HepG2 (cell line): Measurements from ENCODE around the gene DNAJC1. TPM values are rescaled to one million over a fixed set of nuclear protein-coding genes. Genes with fewer than 3 reads are reported as not detected.
A peak's percentile ranks its signal among the peaks of the same experiment; 100 is the strongest.

Source experiments
- CENPBD1 ChIP-seq: sonication (generic); formaldehyde crosslinking; IDR thresholded peaks from 2 replicates; pipeline ENCODE4 v1.8.0; 2022; ENCODE audit warnings: missing genetic modification reagents, low read depth, mild to moderate bottlenecking, borderline replicate concordance
- ETV6 ChIP-seq: sonication (generic); formaldehyde crosslinking; conservative IDR thresholded peaks from 2 replicates; pipeline ENCODE4 v1.4.0; 2020; ENCODE audit warnings: missing genetic modification reagents
- FOSL2 ChIP-seq: sonication (generic); formaldehyde crosslinking; IDR thresholded peaks from 2 replicates; pipeline ENCODE4 v1.4.0; 2020; ENCODE audit warnings: missing genetic modification reagents
- GATA4 ChIP-seq: sonication (generic); IDR thresholded peaks from 2 replicates; pipeline ENCODE4 v1.6.1; 2016; ENCODE audit warnings: antibody characterized with exemption, low read depth, borderline replicate concordance
- HMG20B ChIP-seq: conservative IDR thresholded peaks from 2 replicates; pipeline ENCODE4 v1.6.1; 2016; ENCODE audit warnings: missing genetic modification reagents, missing compliant biosample characterization
- IKZF4 ChIP-seq: sonication (generic); formaldehyde crosslinking; IDR thresholded peaks from 2 replicates; pipeline ENCODE4 v1.5.1; 2020; ENCODE audit warnings: borderline replicate concordance, mild to moderate bottlenecking, low read depth, missing genetic modification reagents; ENCODE audit errors: not compliant biosample characterization
- MEIS2 ChIP-seq: sonication (generic); formaldehyde crosslinking; IDR thresholded peaks from 2 replicates; pipeline ENCODE4 v1.9.0; 2021; ENCODE audit warnings: mild to moderate bottlenecking, missing genetic modification reagents
- PAX8 ChIP-seq: sonication (generic); formaldehyde crosslinking; IDR thresholded peaks from 2 replicates; pipeline ENCODE4 v1.8.0; 2022; ENCODE audit warnings: mild to moderate bottlenecking, missing genetic modification reagents, borderline replicate concordance
- SNAI1 ChIP-seq: sonication (generic); formaldehyde crosslinking; IDR thresholded peaks from 2 replicates; pipeline ENCODE4 v1.5.0; 2020; ENCODE audit warnings: mild to moderate bottlenecking, missing genetic modification reagents, borderline replicate concordance
- SP2 ChIP-seq: sonication (generic); formaldehyde crosslinking; IDR thresholded peaks from 2 replicates; pipeline ENCODE4 v1.5.1; 2020; ENCODE audit warnings: mild to moderate bottlenecking, missing genetic modification reagents
- TSC22D2 ChIP-seq: sonication (generic); formaldehyde crosslinking; IDR thresholded peaks from 2 replicates; pipeline ENCODE4 v1.5.1; 2020; ENCODE audit warnings: missing genetic modification reagents, mild to moderate bottlenecking, borderline replicate concordance
- ZNF20 ChIP-seq: sonication (generic); formaldehyde crosslinking; IDR thresholded peaks from 2 replicates; pipeline ENCODE4 v1.4.0; 2020; ENCODE audit warnings: mild to moderate bottlenecking, moderate library complexity, missing genetic modification reagents
- ZNF260 ChIP-seq: sonication (generic); formaldehyde crosslinking; IDR thresholded peaks from 2 replicates; pipeline ENCODE4 v1.4.0; 2020; ENCODE audit warnings: missing genetic modification reagents, low read depth, mild to moderate bottlenecking, borderline replicate concordance
- ZNF333 ChIP-seq: sonication (generic); formaldehyde crosslinking; IDR thresholded peaks from 2 replicates; pipeline ENCODE4 v1.4.0; 2020; ENCODE audit warnings: mild to moderate bottlenecking, missing genetic modification reagents, borderline replicate concordance
- ZNF382 ChIP-seq: sonication (generic); formaldehyde crosslinking; IDR thresholded peaks from 2 replicates; pipeline ENCODE4 v1.5.0; 2020; ENCODE audit warnings: missing genetic modification reagents, mild to moderate bottlenecking, borderline replicate concordance
- ZNF670 ChIP-seq: sonication (generic); formaldehyde crosslinking; IDR thresholded peaks from 2 replicates; pipeline ENCODE4 v1.8.0; 2022; ENCODE audit warnings: mild to moderate bottlenecking, missing genetic modification reagents, borderline replicate concordance
- ZNF782 ChIP-seq: sonication (generic); formaldehyde crosslinking; IDR thresholded peaks from 2 replicates; pipeline ENCODE4 v1.4.0; 2020; ENCODE audit warnings: missing genetic modification reagents, mild to moderate bottlenecking, borderline replicate concordance
- polyA plus RNA-seq, 8 experiments: library from polyadenylated mRNA; depleted of rRNA in 3 of 8; stranded (reverse) in 7 of 8; unstranded in 1 of 8; fragments of >200 nt; fragmentation: Illumina TruSeq in 4 of 8; extraction: Trizol in 4 of 8; gene quantifications; 2 replicates each; pipeline versions ENCODE4 v1.2.1 to v1.2.3, GENCODE V29; 2011 to 2016; ENCODE audit warnings: low read depth in 4 of 8, missing spikeins in 1 of 8, mixed read lengths in 1 of 8; ENCODE audit not compliant: insufficient read depth in 1 of 8
- total RNA-seq, 5 experiments: library from RNA; depleted of rRNA; stranded (reverse); fragments of >200 nt; fragmentation: Illumina TruSeq; extraction: Trizol; gene quantifications; 2 replicates each; pipeline ENCODE4 v1.2.3, GENCODE V29; 2016; ENCODE audit warnings: low read depth in 1 of 5
- TF ChIP-seq, protein P1 (sequence below): sonication (generic); formaldehyde crosslinking; conservative IDR thresholded peaks from 2 replicates; pipeline ENCODE4 v1.8.0; 2022; ENCODE audit warnings: mild to moderate bottlenecking, moderate library complexity, missing genetic modification reagents
- TF ChIP-seq, protein P2 (sequence below): sonication (generic); formaldehyde crosslinking; IDR thresholded peaks from 2 replicates; pipeline ENCODE4 v1.4.0; 2020; ENCODE audit warnings: mild to moderate bottlenecking, missing genetic modification reagents
- TF ChIP-seq, protein P3 (sequence below): sonication (generic); formaldehyde crosslinking; IDR thresholded peaks from 2 replicates; pipeline ENCODE4 v1.4.0; 2020; ENCODE audit warnings: missing genetic modification reagents
- TF ChIP-seq, protein P4 (sequence below): sonication (generic); formaldehyde crosslinking; conservative IDR thresholded peaks from 2 replicates; pipeline ENCODE4 v1.4.0; 2020; ENCODE audit warnings: missing genetic modification reagents
- TF ChIP-seq, protein P5 (sequence below): IDR thresholded peaks from 2 replicates; pipeline ENCODE4 v1.6.1; 2012; ENCODE audit warnings: inconsistent platforms

The DNAJC1 gene
- total and polyA plus RNA-seq, 2 of the 13 experiments (the other 11 are each of a cell fraction or from before 2014, with no cell fraction given), result 9.9 to 16.6 TPM

DNA sequence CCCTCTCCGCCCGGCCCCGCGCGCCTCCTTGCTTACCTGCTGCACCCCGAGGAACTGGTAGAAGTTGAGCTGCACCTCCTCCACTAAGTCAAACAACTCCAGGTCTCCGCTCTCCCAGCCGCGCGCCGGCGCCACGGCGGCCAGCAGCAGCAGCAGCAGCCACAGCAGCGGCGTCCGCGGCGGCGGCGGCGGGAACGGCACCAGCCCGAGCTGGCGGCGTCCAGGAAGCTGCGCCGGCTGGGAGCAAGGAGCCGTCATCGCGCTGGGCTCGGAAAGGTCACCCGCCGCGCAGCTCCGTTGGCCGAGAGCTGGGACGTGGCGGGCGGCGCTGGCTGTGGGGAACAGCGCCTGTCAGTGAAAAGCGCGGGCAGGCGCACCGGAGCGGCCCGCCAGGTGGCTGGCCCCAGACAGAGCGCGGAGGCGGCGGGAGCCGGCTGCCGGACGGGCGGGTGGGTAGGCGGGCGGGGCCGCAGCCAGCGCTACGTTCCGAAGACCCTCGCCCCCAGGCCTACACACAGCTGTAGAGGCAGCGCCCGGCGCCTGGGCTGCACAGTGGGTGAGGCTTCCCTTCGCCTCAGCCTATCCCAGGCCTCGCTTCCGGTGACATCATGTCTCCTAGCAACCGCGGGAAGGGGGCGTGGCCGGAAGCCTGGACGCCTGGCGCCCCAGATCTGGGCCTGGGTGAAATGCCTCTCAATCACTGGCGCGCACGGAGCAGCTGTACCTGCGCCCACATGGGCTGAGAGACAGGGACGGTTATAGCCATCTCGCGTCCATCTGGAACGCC lies at the start of gene DNAJC1 (continued):
- TF ChIP-seq ZNF333 (CRISPR knock-in tag), result 0 out of 2 replicates have a peak, but pooled peaks have one; percentile 72
- TF ChIP-seq, protein P1, sequence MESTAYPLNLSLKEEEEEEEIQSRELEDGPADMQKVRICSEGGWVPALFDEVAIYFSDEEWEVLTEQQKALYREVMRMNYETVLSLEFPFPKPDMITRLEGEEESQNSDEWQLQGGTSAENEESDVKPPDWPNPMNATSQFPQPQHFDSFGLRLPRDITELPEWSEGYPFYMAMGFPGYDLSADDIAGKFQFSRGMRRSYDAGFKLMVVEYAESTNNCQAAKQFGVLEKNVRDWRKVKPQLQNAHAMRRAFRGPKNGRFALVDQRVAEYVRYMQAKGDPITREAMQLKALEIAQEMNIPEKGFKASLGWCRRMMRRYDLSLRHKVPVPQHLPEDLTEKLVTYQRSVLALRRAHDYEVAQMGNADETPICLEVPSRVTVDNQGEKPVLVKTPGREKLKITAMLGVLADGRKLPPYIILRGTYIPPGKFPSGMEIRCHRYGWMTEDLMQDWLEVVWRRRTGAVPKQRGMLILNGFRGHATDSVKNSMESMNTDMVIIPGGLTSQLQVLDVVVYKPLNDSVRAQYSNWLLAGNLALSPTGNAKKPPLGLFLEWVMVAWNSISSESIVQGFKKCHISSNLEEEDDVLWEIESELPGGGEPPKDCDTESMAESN (CRISPR knock-in tag), result peak; percentile 19; the same call in 1 of the 2 replicates
- no peak for TF ChIP-seq ETV6 (CRISPR knock-in tag)
- no peak for TF ChIP-seq ZNF260 (CRISPR knock-in tag)
- TF ChIP-seq ZNF20, result no peak
- TF ChIP-seq, protein P2, sequence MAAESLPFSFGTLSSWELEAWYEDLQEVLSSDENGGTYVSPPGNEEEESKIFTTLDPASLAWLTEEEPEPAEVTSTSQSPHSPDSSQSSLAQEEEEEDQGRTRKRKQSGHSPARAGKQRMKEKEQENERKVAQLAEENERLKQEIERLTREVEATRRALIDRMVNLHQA (CRISPR knock-in tag), result no peak
- TF ChIP-seq IKZF4, result no peak
- no peak for TF ChIP-seq CENPBD1 (CRISPR knock-in tag)
- 0 out of 2 replicates have a peak, but pooled peaks have one; percentile 43 for TF ChIP-seq HMG20B (CRISPR knock-in tag)
- no peak for TF ChIP-seq ZNF382 (CRISPR knock-in tag)
- TF ChIP-seq, protein P3, sequence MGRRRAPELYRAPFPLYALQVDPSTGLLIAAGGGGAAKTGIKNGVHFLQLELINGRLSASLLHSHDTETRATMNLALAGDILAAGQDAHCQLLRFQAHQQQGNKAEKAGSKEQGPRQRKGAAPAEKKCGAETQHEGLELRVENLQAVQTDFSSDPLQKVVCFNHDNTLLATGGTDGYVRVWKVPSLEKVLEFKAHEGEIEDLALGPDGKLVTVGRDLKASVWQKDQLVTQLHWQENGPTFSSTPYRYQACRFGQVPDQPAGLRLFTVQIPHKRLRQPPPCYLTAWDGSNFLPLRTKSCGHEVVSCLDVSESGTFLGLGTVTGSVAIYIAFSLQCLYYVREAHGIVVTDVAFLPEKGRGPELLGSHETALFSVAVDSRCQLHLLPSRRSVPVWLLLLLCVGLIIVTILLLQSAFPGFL (CRISPR knock-in tag), result no peak
- TF ChIP-seq TSC22D2, result 0 out of 2 replicates have a peak, but pooled peaks have one; percentile 46
- TF ChIP-seq ZNF670, result no peak; the same call in 1 of the 2 replicates
- no peak for TF ChIP-seq SNAI1 (CRISPR knock-in tag)
- TF ChIP-seq, protein P4, sequence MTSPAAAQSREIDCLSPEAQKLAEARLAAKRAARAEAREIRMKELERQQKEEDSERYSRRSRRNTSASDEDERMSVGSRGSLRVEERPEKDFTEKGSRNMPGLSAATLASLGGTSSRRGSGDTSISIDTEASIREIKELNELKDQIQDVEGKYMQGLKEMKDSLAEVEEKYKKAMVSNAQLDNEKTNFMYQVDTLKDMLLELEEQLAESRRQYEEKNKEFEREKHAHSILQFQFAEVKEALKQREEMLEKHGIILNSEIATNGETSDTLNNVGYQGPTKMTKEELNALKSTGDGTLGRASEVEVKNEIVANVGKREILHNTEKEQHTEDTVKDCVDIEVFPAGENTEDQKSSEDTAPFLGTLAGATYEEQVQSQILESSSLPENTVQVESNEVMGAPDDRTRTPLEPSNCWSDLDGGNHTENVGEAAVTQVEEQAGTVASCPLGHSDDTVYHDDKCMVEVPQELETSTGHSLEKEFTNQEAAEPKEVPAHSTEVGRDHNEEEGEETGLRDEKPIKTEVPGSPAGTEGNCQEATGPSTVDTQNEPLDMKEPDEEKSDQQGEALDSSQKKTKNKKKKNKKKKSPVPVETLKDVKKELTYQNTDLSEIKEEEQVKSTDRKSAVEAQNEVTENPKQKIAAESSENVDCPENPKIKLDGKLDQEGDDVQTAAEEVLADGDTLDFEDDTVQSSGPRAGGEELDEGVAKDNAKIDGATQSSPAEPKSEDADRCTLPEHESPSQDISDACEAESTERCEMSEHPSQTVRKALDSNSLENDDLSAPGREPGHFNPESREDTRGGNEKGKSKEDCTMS (CRISPR knock-in tag), result no peak
- TF ChIP-seq GATA4, result no peak
- TF ChIP-seq MEIS2 (CRISPR knock-in tag), result no peak
- no peak for TF ChIP-seq ZNF782 (CRISPR knock-in tag)
- peak; percentile 61; the same call in 1 of the 2 replicates for TF ChIP-seq SP2 (CRISPR knock-in tag)
- TF ChIP-seq FOSL2, result 0 out of 2 replicates have a peak, but pooled peaks have one; percentile 18
- TF ChIP-seq, protein P5, sequence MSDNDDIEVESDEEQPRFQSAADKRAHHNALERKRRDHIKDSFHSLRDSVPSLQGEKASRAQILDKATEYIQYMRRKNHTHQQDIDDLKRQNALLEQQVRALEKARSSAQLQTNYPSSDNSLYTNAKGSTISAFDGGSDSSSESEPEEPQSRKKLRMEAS, result peak; percentile 84
- 0 out of 2 replicates have a peak, but pooled peaks have one; percentile 1 for TF ChIP-seq PAX8
